Non-pigmented ciliary epithelial cell (primary cell): ENCODE data around the gene LYST.
"Not testable (repeated sequence)": the region's sequence is repeated elsewhere in the genome, so short reads cannot be mapped to it uniquely, and the experiment has no call there.

Experiments used
- DNase-seq: peaks from one replicate; pipeline ENCODE4 v3.0.0-alpha.2; 2010; ENCODE audit warnings: low read depth

Gene LYST

GRCh38 chr1:235632506-235633401, 234.0 kb downstream of the LYST start:
- DNase-seq: peak; percentile 38

DNA sequence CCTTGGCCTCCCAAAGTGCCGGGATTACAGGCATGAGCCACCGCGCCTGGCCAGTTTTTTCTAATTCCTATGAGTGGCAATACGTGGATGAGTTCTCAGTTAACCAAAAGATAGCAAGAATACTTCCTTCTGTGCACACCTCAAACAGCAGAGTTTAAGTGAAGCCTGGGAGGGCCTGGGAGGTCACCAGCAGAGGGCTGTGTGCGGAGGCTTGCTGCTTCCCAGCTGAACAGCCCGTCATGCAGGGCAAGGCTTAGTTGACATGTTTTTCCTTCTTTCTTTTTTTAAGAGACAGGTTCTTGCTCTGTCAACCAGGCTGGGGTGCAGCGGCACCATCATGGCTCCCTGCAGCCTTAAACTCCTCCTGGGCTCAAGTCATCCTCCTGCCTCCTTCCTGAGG, 234.9 kb downstream of the LYST start:
- no peak for DNase-seq

DNA sequence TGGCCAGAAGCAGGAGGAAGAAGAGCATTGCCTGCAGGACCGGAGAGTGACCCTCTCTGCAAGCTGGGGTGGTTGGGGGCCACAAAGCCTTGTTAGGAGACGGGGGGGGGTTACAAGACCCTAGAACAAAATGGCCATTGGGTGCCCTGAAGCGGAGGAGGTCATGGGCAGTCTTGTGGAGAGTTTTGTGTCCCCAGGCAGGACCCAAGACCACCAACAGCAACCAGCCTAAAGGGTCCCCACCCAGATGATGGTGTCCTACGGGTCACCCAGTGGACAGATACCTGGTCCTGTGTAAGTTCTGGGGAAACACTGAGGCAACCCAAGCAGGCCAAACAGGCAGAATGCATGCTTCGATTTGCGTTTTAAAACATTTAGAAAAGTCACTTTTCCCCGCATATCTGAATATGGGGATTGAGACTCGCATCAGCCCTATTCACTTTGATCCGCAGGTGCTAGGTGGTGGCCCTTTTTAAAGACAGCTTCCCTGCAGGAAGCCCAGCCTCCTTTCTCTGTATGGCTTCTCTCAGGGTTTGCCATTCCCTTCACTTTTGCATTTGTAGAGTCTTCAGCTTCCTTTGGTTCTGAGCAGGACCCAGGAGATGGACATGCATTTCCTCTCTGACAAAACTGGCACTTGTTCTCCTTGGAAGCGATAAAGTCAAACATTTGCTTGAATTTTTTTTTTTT, 238.2 kb downstream of the LYST start:
- DNase-seq: no peak

- DNase-seq: no peak
Observed at GRCh38 chr1:235625831-235626230, 240.9 kb downstream of the LYST start.

GRCh38 chr1:235625340-235625739, 241.4 kb downstream of the LYST start:
- DNase-seq: no peak

DNA sequence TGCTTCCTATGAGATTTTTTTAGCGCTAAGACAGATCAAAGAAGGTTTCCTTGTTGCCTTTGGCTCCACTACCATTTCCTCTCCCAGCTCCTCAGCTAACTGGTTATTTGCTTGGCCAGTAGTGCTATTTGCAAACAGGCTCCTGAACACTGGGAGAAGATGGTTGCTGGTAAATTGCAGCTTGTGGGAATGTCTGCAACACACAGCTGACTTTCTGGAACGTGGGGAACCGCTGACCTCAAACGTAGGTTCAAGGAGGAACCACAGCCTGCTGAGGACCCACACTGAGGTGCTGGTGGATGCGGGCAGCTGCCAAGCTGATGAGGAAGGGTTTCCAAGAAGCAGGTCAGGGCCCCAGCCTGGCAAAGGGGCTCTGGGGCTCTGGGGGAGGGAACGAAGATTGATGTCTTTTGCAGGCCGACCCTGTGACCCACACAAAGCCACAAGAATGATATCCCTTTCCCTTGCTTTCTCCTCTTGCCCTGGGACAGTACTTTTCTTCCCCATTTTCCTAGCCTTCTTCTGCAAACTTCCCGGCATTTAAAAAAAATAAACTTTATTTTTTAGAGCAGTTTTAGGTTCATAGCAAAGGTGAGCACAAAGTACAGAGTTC, 241.9 kb downstream of the LYST start:
- no peak for DNase-seq

DNA sequence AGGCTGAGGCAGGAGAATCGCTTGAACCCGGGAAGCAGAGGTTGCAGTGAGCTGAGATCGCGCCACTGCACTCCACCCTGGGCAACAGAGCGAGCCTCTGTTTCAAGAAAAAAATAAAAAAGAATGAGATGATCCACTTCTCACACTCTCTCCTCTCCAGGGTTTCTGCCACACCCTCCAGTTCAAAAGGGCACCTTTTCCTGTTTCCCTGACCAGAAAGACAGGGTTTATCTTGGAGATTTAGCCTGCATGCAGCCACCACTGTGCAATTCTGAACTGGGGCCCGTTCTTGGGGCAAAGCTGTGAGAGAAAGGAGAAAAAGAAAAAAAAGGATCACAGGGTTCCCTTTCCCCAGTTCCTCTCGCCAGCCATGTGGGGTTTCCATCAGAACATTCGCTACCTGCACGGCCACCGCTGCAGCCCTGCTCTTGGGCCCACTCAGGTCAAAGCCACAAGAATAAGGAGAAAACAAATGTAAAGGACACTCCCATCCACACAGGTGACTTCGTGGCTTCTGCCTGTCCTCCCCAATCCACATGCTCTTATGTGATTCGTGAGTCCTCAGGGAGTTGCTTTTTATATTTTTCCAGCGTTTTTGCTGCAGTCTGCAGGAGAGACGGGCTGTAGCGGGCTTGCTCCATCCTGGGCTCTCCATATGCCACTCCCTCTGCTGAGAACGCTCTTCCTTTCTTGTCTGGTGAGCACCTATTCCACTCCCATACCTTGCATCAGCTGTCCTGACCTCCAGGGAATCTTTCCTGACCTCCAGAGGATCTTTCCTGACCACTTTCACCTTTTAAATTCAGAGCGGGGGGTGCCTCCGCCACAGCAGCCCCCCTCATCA, 243.5 kb downstream of the LYST start:
- no peak for DNase-seq

DNA sequence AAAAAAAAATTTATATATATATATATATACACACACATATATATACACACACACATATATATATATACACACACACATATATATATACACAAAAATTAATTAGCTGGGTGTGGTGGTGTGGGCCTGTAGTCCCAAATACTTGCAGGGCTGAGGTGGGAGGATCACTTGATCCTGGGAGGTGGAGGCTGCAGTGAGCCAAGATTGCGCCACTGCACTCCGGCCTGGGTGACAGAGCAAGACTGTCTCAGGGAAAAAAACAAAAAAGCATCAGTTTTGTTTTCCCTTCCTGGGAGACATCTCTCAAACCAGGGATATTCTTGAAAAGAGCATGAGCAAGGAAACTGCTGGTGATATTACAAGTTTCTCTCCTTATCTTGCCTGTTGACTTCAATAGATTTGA, 247.6 kb downstream of the LYST start:
- not testable (repeated sequence) for DNase-seq

DNA sequence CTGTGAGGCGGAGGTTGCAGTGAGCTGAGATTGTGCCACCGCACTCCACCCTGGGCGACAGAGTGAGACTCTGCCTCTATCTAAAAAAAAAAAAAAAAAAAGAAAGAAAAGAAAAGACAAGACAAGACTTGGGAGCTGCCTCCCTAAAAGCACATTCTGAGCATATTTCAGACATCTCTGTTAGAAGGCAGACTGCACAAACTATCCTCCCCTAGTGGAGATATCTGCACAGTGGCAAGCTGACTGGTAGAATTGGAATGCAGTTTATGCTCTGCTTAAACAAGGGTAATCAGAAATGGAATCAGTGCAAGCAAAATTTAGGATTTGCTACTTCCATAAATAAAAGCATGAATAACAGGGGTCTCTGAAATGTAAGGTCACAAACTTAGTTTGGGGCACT, 248.9 kb downstream of the LYST start:
- peak; percentile 41 for DNase-seq

GRCh38 chr1:235617140-235617539, 249.6 kb downstream of the LYST start:
- no peak for DNase-seq

DNA sequence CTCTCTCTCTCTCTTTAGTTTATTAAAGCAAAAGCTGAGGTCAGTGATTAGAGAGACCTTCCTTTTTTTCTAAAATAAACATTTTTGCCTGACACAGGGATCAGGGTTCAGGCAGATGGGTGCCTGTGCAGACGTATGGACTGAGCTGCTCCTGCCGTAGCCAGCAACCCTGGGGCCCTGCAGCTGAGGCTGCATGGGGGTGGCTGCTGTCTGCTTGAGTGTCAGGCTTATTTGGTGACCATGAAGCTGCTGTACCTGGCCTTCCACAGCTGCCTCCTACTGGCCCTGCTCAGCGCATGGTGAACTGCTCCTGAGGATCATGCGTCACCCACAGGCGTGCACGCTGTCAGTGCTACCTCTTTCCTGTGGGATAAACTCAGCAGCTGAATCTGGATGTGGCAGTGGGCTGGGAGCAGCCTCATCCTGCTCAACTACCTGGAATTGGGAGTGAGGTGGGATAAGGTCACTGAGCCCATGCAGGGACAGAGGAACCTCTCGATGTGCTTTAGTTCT, 252.2 kb downstream of the LYST start:
- DNase-seq: no peak

DNA sequence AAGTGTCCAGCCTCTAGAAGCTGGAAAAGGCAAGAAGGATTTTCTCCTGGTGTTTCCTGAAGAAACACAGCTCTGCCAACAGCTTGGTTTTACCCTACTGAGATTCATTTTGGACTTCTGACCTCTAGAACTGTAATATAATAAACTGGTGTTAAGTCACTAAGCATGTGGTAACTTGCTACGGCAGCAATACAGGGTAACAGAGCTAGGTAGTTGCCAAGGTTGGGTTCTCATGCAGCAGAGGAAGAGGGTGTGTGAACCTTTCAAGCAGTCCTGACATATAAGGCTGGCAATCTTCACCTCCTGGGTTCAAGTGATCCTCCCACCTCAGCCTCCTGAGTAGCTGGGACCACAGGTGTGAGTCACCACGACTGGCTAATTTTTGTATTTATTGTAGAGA, 253.1 kb downstream of the LYST start:
- DNase-seq: no peak

DNA sequence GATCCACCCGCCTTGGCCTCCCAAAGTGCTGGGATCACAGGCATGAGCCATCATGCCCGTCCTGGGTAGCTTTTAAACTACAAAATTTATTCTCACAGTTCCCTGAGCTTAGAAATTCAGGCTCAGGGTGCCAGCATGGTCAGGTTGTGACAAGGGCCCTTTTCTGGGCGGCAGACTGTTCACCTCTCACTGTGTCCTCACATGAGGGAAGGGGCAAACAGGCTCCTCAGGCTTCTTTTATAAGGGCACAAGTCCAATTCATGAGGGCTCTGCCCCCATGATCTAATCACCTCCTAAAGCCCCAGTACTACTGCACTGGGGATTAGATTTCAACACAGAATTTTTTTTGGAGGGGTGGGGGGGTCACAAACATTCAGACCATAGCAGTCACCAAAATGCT, 253.9 kb downstream of the LYST start:
- DNase-seq: no peak
